ENCODE measurements around the gene KCNMB4.

KCNMB4 gene

DNA sequence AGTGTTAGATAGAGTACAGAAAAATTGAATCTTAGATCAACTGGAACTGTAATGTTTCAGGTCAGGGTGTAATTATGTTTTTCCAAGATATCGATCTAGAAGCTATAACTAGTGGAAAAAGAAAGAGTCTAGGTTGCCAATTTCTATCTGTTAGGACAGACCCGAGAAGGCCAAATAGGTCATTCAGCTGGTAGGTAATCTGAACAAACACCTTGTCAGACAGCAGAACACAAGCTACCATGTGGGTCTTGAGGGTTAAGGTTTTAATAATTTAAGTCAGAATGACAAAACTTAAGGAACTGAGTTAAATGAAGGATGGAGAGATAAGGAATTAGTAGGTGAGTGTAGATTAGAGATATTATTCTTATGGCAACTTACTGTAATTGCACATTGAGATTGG, 44.9 kb upstream of the KCNMB4 start:
- no peak for TF ChIP-seq TAF1 (IDR thresholded peaks at IDR 0.05; ENCODE audit: low read depth)
- TF ChIP-seq EGR1 (IDR thresholded peaks at IDR 0.05), result no peak
- no peak for TF ChIP-seq FOXM1 (IDR thresholded peaks at IDR 0.05; ENCODE audit: borderline replicate concordance, low read depth)
- no peak for TF ChIP-seq CREB1 (IDR thresholded peaks at IDR 0.05; ENCODE audit: low read depth)
- no peak for TF ChIP-seq CEBPB (IDR thresholded peaks at IDR 0.05)
- no peak for TF ChIP-seq RAD21 (IDR thresholded peaks at IDR 0.05; ENCODE audit: low read depth)
- TF ChIP-seq, protein P1, sequence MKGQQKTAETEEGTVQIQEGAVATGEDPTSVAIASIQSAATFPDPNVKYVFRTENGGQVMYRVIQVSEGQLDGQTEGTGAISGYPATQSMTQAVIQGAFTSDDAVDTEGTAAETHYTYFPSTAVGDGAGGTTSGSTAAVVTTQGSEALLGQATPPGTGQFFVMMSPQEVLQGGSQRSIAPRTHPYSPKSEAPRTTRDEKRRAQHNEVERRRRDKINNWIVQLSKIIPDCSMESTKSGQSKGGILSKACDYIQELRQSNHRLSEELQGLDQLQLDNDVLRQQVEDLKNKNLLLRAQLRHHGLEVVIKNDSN (IDR thresholded peaks at IDR 0.05), result no peak
- no peak for TF ChIP-seq TCF12 (IDR thresholded peaks at IDR 0.05; ENCODE audit: low read depth)
- TF ChIP-seq MAX (IDR thresholded peaks at IDR 0.05), result no peak
- no peak for TF ChIP-seq TEAD4 (IDR thresholded peaks at IDR 0.05)
- no peak for TF ChIP-seq EP300 (IDR thresholded peaks at IDR 0.05; ENCODE audit: borderline replicate concordance)
- TF ChIP-seq, protein P2, sequence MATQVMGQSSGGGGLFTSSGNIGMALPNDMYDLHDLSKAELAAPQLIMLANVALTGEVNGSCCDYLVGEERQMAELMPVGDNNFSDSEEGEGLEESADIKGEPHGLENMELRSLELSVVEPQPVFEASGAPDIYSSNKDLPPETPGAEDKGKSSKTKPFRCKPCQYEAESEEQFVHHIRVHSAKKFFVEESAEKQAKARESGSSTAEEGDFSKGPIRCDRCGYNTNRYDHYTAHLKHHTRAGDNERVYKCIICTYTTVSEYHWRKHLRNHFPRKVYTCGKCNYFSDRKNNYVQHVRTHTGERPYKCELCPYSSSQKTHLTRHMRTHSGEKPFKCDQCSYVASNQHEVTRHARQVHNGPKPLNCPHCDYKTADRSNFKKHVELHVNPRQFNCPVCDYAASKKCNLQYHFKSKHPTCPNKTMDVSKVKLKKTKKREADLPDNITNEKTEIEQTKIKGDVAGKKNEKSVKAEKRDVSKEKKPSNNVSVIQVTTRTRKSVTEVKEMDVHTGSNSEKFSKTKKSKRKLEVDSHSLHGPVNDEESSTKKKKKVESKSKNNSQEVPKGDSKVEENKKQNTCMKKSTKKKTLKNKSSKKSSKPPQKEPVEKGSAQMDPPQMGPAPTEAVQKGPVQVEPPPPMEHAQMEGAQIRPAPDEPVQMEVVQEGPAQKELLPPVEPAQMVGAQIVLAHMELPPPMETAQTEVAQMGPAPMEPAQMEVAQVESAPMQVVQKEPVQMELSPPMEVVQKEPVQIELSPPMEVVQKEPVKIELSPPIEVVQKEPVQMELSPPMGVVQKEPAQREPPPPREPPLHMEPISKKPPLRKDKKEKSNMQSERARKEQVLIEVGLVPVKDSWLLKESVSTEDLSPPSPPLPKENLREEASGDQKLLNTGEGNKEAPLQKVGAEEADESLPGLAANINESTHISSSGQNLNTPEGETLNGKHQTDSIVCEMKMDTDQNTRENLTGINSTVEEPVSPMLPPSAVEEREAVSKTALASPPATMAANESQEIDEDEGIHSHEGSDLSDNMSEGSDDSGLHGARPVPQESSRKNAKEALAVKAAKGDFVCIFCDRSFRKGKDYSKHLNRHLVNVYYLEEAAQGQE (IDR thresholded peaks at IDR 0.05; ENCODE audit: low read depth), result no peak
- TF ChIP-seq YY1 (IDR thresholded peaks at IDR 0.05; ENCODE audit: low read depth), result no peak
- no peak for TF ChIP-seq ZBTB7A (IDR thresholded peaks at IDR 0.05; ENCODE audit: low read depth)
- no peak for TF ChIP-seq NFIC (IDR thresholded peaks at IDR 0.05)

DNA sequence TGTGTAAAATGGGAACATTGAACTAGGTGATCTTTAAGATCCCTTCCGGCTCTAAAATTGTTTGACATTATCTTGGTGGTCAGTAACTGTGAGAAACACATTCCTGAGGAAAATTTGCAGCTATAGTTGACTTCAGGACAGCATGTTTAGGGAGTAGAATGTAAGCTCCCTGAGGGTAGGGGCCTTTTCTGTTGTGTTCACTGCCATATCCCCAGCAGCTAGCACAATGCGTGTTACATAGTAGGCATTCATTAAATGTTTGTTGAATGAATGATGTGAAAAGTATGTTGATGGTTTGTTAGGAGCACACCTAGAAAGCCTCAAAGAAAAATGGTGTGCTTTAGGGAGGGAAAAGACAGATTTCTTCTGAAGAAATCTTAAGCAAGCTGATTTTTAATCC, 38.5 kb upstream of the KCNMB4 start:
- no peak for TF ChIP-seq TEAD4 (IDR thresholded peaks at IDR 0.05)
- no peak for TF ChIP-seq EP300 (IDR thresholded peaks at IDR 0.05; ENCODE audit: borderline replicate concordance)
- no peak for TF ChIP-seq FOXM1 (IDR thresholded peaks at IDR 0.05; ENCODE audit: borderline replicate concordance, low read depth)
- no peak for TF ChIP-seq TAF1 (IDR thresholded peaks at IDR 0.05; ENCODE audit: low read depth)
- TF ChIP-seq RAD21 (IDR thresholded peaks at IDR 0.05; ENCODE audit: low read depth), result no peak
- TF ChIP-seq CREB1 (IDR thresholded peaks at IDR 0.05; ENCODE audit: low read depth), result no peak
- TF ChIP-seq, protein P1 (IDR thresholded peaks at IDR 0.05), result no peak
- TF ChIP-seq MAX (IDR thresholded peaks at IDR 0.05), result no peak
- TF ChIP-seq EGR1 (IDR thresholded peaks at IDR 0.05), result no peak
- no peak for TF ChIP-seq CEBPB (IDR thresholded peaks at IDR 0.05)
- TF ChIP-seq ZBTB7A (IDR thresholded peaks at IDR 0.05; ENCODE audit: low read depth), result no peak
- TF ChIP-seq TCF12 (IDR thresholded peaks at IDR 0.05; ENCODE audit: low read depth), result no peak
- no peak for TF ChIP-seq NFIC (IDR thresholded peaks at IDR 0.05)
- no peak for TF ChIP-seq YY1 (IDR thresholded peaks at IDR 0.05; ENCODE audit: low read depth)

DNA sequence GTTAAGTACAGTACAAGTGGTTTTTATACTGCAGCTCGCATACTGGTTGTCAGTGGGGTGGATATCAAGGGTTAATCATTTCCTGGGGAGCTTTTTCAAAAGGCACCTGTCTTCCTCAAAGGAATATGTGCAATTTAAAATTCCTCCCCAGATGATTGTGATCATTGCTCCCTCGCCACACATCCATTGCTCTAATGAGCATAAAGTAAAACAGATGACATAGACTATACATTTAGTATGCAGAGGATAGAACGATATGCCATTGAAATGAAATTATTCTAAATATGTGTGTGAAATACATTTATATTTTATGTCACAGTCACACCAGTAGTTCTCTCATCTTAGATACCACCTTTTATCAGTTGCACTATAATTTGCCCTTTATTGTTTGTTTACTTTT, 36.4 kb upstream of the KCNMB4 start:
- TF ChIP-seq CREB1 (IDR thresholded peaks at IDR 0.05; ENCODE audit: low read depth) (no peak), TCF12 (IDR thresholded peaks at IDR 0.05; ENCODE audit: low read depth) (no peak), EGR1 (IDR thresholded peaks at IDR 0.05) (no peak), ZBTB7A (IDR thresholded peaks at IDR 0.05; ENCODE audit: low read depth) (no peak), YY1 (IDR thresholded peaks at IDR 0.05; ENCODE audit: low read depth) (no peak), FOXM1 (IDR thresholded peaks at IDR 0.05; ENCODE audit: borderline replicate concordance, low read depth) (no peak), TAF1 (IDR thresholded peaks at IDR 0.05; ENCODE audit: low read depth) (no peak), MAX (IDR thresholded peaks at IDR 0.05) (no peak), NFIC (IDR thresholded peaks at IDR 0.05) (no peak), CEBPB (IDR thresholded peaks at IDR 0.05) (no peak), EP300 (IDR thresholded peaks at IDR 0.05; ENCODE audit: borderline replicate concordance) (no peak), TEAD4 (IDR thresholded peaks at IDR 0.05) (no peak), RAD21 (IDR thresholded peaks at IDR 0.05; ENCODE audit: low read depth) (no peak)
- TF ChIP-seq, protein P2 (IDR thresholded peaks at IDR 0.05; ENCODE audit: low read depth), result no peak
- TF ChIP-seq, protein P1 (IDR thresholded peaks at IDR 0.05), result no peak

DNA sequence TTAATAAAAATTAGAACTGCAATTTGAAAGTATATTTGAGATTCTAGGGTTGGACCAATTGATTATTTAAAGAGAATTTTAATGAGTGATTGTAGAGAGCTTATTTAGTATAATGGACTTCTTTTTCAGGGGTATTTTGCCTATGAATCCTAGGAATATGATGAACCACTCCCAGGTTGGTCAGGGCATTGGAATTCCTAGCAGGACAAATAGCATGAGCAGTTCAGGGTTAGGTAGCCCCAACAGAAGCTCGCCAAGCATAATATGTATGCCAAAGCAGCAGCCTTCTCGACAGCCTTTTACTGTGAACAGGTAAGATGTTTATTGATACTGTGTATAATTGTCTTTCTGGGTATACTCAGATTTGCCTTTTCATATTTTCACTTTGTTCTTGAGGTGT, 35.9 kb upstream of the KCNMB4 start:
- TF ChIP-seq ZBTB7A (IDR thresholded peaks at IDR 0.05; ENCODE audit: low read depth) (no peak), CEBPB (IDR thresholded peaks at IDR 0.05) (no peak), CREB1 (IDR thresholded peaks at IDR 0.05; ENCODE audit: low read depth) (no peak), RAD21 (IDR thresholded peaks at IDR 0.05; ENCODE audit: low read depth) (no peak), YY1 (IDR thresholded peaks at IDR 0.05; ENCODE audit: low read depth) (no peak), NFIC (IDR thresholded peaks at IDR 0.05) (no peak)
- TF ChIP-seq, protein P2 (IDR thresholded peaks at IDR 0.05; ENCODE audit: low read depth), result no peak

All from Ishikawa (cell line).